Muscle layer of duodenum (tissue), 2 donors: Measurements from ENCODE around the gene CA5A.
"Not testable (repeated sequence)": the region's sequence is repeated elsewhere in the genome, so short reads cannot be mapped to it uniquely, and the experiment has no call there.

Experiments used
- H3K27ac ChIP-seq: one replicate; pipeline ENCODE4 v1.7.0; 2013; ENCODE audit warnings: mild to moderate bottlenecking, low read length
- H3K27me3 ChIP-seq: one replicate; pipeline ENCODE4 v1.7.0; 2013; ENCODE audit warnings: low read depth, mild to moderate bottlenecking, control low read depth, low read length
- H3K36me3 ChIP-seq, 2 donors: one replicate each; pipeline ENCODE4 v1.7.0; 2013; ENCODE audit warnings: low read length in 2 of 2, control low read depth in 1 of 2, mild to moderate bottlenecking in 1 of 2; ENCODE audit not compliant: insufficient read depth in 2 of 2, control insufficient read depth in 1 of 2
- H3K4me1 ChIP-seq, 2 donors: one replicate each; pipeline ENCODE4 v1.7.0; 2013; ENCODE audit warnings: low read length in 2 of 2, mild to moderate bottlenecking in 2 of 2, control low read depth in 1 of 2, moderate library complexity in 1 of 2; ENCODE audit not compliant: insufficient read depth in 2 of 2, control insufficient read depth in 1 of 2
- H3K4me3 ChIP-seq, 2 donors: one replicate each; pipeline ENCODE4 v1.7.0; 2013; ENCODE audit warnings: low read length in 2 of 2, low read depth in 1 of 2, mild to moderate bottlenecking in 1 of 2
- H3K9me3 ChIP-seq, 2 donors: one replicate each; pipeline ENCODE4 v1.7.0; 2013; ENCODE audit warnings: low read length in 2 of 2, control low read depth in 1 of 2, mild to moderate bottlenecking in 1 of 2; ENCODE audit not compliant: control insufficient read depth in 1 of 2
- donor health status: healthy.

The CA5A gene

DNA sequence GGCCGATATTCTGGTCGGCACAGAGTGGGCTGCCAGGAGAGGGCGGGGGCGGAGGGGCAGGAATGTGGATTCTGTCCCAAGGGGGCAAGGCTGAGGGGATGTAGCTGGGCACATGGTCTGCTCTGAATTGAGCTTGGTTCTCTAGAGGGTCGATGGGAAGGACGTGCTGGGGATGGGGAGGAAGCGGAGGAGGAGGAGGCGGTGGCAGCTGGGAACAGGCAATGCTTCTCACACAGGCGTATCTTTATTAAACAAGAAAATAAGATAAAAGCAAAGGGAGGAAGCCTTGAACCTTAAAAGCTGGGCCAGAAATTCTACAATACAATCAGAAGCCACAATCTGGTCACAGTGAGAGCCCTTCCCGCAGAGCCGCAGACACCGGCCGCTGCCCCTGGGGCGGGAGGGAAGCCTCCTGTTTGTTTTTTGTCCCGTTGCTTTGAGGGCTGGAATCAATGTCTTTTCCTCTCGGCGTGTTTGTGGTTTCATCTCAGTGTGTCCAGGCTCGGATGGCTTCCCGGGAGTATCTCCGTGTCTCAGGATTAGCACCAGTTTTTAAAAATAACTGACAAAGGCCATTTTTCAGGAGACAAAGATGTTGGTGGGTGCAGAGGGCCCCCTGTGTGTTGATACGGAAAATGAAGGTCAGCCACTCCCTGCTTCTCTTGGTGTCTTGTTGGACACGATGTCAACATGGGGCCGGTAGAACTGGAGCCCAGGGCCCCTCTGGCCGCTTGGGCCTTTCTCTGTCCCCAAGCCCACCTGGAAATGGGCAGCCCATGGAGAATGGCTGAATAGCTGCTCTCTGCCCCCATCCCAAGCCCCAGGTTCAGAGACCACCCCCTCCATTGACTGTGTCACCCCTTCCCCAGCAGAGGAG, 54.8 kb downstream of the CA5A start:
- Histone ChIP-seq H3K4me3 (no peak overlapping the region), H3K4me1 (no peaks in the 10 kb centered on the region), H3K9me3 (no peaks in the 10 kb centered on the region), H3K27me3 (no peaks in the 10 kb centered on the region), H3K27ac (no peak overlapping the region), H3K36me3 (no peaks in the 10 kb centered on the region)

DNA sequence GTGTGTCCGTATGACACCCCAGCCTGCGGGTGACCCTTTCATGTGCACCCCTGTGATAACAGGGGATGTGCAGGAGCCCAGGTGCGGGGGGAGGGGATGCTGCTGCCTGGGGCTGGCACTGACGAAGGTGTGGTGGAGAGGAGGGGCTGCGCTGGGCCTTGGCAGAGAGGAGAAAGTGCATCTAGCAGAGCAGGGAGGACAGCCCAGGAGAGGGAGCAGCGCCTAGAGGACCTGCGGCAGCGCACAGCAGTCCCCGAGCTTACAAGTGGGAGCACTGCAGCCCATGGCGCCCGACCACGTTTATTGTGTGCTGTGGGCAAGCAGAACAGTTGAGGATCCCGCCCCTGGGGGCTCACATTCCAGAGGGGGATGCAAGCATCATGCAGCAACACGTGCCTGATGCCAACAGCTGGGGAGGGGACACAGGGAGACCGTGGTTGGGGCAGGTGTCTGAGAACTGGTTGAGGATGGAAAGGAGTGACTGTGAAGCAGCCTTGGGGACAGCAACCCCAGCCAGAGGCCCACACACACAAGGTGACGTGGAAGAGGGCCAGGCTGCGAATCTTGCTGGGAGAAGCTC, 56.1 kb downstream of the CA5A start:
- H3K36me3 ChIP-seq = no peaks in the 10 kb centered on the region
- H3K27me3 ChIP-seq = no peaks in the 10 kb centered on the region
- H3K27ac ChIP-seq = no peak overlapping the region
- no peaks in the 10 kb centered on the region for H3K4me1 ChIP-seq
- H3K4me3 ChIP-seq = no peak overlapping the region
- no peaks in the 10 kb centered on the region for H3K9me3 ChIP-seq

DNA sequence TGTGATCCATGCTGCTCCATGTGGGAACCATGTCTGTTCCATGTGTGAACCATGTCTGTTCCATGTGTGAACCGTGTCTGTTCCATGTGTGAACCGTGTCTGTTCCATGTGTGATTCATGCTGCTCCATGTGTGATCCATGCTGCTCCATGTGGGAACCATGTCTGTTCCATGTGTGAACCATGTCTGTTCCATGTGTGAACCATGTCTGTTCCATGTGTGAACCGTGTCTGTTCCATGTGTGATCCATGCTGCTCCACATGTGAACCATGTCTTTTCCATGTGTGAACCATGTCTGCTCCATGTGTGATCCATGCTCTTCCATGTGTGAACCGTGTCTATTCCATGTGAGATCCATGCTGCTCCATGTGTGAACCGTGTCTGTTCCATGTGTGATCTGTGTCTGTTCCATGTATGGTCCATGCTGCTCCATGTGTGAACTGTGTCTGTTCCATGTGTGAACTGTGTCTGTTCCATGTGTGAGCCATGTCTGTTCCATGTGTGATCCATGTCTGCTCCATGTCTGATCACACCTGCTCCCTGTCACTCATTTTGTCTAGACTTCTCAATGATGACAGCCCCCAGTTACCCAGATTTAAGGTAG, 56.8 kb downstream of the CA5A start:
- H3K27me3 ChIP-seq, H3K4me3 ChIP-seq, H3K36me3 ChIP-seq, H3K27ac ChIP-seq, H3K4me1 ChIP-seq, H3K9me3 ChIP-seq: not testable (repeated sequence)

DNA sequence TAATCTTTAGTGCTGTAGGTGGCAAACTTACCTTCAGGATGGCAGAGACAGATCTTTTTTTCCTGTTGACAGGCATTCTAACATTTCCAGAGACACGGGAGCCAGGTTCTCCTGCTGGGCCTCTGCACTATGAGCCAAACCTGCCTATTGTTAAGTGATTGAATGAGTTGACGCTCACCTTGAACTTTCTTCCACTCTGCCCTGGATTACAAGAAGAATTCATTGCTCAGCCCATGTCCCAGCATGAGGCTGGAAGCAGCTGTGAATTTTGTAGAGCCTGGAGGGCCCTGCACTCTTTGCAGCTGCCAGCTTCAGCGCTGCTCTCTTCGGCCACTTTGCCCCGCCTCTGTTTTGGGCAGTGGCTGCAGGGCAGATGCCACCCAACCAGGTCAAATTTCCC, 57.6 kb downstream of the CA5A start:
- H3K4me3 ChIP-seq = no peak overlapping the region
- no peaks in the 10 kb centered on the region for H3K4me1 ChIP-seq
- no peaks in the 10 kb centered on the region for H3K9me3 ChIP-seq
- H3K36me3 ChIP-seq = no peaks in the 10 kb centered on the region
- H3K27ac ChIP-seq = no peak overlapping the region
- H3K27me3 ChIP-seq = no peaks in the 10 kb centered on the region

DNA sequence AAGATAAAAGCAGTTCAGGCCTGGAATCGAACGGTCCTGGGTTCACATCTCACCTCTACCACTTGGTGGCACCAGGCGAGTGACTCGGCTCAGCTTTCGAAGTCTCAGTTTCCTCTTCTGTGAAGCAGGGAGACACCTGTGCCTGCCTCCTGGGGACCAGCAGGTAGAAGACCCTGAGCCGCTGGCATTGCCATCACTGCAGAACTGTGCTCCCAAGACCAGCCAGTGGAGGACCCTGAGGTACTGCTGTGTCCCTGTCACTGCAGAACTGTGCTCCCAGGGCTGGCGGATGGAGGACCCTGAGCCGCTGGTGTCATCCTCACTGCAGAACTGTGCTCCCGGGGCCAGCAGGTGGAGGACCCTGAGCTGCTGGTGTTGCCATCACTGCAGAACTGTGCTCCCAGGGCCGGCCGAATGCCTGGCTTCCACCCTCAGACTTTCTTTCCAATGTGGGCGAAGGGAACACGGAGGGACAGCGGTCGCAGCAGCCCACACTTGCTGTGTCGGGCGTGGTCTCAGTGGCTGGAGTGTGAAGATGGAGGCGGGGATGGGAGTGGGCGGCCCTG, 58.3 kb downstream of the CA5A start:
- no peak overlapping the region for H3K4me3 ChIP-seq

DNA sequence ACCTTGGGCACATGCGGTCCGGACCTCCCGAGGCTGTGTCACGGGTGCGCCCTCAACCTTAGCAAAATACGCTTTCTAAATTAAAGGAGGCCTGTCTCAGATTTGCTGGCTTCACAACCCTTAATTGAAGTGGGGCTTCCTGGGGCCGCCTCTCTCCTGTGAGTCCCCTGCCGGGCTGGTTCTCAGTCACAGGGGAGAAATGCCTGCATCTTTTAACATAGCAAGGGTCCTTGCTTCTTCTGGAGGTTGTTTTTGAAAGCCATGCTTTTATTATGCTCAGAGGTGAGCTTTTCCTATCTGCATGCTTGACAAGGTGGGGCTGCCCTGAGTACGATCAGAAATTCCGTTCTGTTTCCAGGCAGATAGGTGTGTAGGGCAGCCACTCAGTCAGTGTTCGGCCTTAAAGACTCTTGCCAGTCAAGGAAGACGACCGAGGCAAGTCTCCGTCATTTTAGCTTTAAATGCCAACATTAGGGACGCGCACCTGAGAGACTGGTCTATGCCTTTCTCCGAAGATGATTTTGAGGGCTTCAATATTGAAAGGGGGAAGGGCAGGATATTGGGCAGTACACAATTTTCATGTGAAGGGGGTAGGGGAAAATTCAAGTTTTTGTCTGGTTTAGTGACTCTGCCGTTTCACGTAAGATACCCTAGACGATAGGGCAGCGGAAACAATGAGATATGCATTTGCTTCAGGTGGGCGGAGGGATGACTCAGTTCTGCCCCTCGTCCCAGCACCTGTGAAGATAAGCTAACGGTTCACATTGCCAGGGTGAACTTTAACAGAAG, 61.5 kb downstream of the CA5A start:
- Histone ChIP-seq H3K36me3 (no peaks in the 10 kb centered on the region), H3K27ac (no peak overlapping the region), H3K4me3 (no peak overlapping the region), H3K27me3 (no peaks in the 10 kb centered on the region), H3K9me3 (no peaks in the 10 kb centered on the region), H3K4me1 (peaks cover 0 to 4% of the 10 kb centered on the region in 2 donors)

More for the DNA sequence above, 58.3 kb downstream of the CA5A start:
- Histone ChIP-seq H3K9me3 (no peaks in the 10 kb centered on the region), H3K36me3 (no peaks in the 10 kb centered on the region), H3K27ac (no peak overlapping the region), H3K27me3 (no peaks in the 10 kb centered on the region), H3K4me1 (no peaks in the 10 kb centered on the region)

DNA sequence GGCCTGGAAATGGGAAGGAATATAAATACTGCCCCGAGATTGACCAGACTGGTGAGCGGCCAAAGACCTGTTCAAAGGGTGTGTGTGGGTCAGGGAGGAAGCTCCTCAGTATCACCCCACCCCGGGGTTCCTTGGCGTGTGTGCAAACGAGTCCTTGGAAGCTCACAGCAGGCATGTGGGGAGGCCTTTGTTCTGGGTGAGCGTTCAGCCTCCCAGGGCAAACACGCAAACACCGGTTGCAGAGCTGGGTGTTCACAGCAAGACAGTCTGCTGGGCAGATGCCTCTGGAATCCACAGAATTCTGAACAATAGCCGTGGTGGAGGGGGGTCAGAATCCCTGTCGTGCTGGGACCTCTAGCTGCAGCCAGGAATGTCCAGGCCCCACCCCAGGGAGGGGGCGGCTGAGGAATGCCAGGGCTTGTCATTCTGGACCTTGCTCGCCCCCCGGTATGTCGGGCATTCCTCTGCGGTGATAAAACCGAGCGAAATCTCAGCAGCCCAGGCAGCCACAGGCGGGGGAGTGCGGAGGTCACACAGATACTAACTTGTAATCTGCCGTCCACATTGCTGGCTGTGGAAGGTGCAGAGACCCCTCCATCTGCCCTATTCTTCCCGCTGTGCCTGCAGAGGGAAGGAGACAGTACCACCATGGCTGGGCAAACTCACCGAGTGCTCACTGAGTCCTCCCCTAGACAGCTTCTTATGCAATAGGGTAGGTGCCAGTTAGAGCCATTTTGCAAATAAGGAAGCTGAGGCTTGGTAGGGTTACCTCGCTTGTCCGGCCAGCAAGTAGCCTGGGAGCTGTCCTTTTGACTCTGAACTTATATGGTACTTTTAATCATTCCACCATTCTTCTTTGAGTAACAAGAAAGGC, 65.7 kb downstream of the CA5A start:
- H3K27ac ChIP-seq, H3K27me3 ChIP-seq, H3K9me3 ChIP-seq, H3K4me3 ChIP-seq, H3K36me3 ChIP-seq, H3K4me1 ChIP-seq: not testable (repeated sequence)

DNA sequence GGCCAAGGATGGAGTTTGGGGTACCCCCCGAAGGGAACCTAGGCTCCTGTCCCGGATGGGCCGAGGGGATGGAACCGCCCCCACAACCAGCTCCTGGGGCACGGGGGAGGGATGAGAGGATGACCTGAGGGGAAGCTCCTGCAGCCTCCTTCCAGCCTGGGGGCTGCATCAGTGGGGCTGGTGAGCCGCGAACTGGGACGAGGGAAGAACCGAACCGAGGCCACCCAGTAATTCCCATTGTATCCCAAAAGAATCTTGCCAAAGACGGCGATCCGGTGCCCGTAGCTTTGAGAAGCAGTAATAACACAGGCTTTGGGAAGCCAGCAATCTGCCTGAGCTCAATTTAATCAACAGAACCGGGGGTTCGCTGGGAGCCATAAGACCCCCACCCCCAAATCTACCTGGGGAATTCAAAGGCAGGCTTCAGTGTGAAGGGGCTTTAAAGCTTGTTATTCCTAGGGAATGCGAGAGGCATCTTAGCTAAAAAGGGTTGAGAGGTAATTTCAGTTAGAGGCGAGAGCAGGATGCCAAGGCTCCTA, 66.4 kb downstream of the CA5A start:
- H3K4me1 ChIP-seq = not testable (repeated sequence)

DNA sequence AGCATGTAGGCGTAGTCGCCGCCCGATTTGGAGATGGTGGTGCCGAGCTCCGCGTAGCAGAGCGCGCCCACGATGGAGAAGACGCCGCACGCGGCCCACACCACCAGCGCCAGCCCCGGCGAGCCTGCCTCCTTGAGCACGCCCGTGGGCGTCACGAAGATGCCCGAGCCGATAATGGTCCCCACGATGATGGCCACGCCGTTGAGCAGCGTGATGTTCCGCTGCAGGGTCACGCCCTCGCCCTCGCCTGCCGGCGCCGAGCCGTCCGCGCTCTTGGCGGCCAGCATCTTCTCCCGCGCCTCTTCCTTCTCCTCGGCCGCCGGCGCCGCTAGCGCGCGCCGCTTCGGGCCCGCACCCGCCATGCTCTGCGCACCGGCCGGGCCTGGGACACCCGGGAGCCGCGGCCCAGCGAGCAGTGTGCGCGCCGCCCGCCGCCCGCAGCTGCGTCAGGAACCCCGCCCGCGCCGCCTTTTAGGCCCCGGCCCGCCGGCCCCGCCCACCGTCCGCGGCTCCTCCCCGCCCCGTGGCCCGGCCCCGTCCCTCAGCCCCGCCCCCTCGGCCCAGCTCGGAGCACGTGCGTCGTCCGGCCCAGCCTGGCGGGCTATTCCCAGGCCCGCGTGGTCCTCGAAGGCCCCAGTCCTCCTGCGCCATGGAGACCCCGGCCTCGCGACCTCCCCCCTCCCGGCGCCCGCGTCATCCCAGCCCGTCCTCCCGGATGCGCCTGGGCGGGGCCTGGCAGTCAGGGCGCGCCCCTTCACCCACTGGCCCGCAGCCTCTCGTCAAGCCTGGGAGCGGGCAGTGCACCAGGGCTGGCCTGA, 67.1 kb downstream of the CA5A start, which contains the start of gene SLC7A5:
TSS of gene SLC7A5 (minus strand) at position 447 of the 818 bp plus-strand sequence. CDS start at position 362, 85 bp downstream.
- not testable (repeated sequence) for H3K36me3 ChIP-seq, H3K4me1 ChIP-seq, H3K27ac ChIP-seq, H3K27me3 ChIP-seq, H3K9me3 ChIP-seq
- peak within 1 kb of the TSS; percentile 56 to 69 for H3K4me3 ChIP-seq

More for the DNA sequence above, 66.4 kb downstream of the CA5A start:
- H3K27me3 ChIP-seq, H3K27ac ChIP-seq, H3K36me3 ChIP-seq, H3K4me3 ChIP-seq, H3K9me3 ChIP-seq: not testable (repeated sequence)
